Camera-type eye (tissue), 1 donor: ENCODE data around the gene ARHGEF11. TPM values are rescaled to one million over a fixed set of nuclear protein-coding genes. Genes with fewer than 3 reads are reported as not detected.

ENCODE experiments used
- total RNA-seq: library from RNA; depleted of rRNA; stranded (reverse); fragments of >200 nt; gene quantifications from one replicate; pipeline ENCODE4 v1.2.3, GENCODE V29; 2014

Gene ARHGEF11, protein sequence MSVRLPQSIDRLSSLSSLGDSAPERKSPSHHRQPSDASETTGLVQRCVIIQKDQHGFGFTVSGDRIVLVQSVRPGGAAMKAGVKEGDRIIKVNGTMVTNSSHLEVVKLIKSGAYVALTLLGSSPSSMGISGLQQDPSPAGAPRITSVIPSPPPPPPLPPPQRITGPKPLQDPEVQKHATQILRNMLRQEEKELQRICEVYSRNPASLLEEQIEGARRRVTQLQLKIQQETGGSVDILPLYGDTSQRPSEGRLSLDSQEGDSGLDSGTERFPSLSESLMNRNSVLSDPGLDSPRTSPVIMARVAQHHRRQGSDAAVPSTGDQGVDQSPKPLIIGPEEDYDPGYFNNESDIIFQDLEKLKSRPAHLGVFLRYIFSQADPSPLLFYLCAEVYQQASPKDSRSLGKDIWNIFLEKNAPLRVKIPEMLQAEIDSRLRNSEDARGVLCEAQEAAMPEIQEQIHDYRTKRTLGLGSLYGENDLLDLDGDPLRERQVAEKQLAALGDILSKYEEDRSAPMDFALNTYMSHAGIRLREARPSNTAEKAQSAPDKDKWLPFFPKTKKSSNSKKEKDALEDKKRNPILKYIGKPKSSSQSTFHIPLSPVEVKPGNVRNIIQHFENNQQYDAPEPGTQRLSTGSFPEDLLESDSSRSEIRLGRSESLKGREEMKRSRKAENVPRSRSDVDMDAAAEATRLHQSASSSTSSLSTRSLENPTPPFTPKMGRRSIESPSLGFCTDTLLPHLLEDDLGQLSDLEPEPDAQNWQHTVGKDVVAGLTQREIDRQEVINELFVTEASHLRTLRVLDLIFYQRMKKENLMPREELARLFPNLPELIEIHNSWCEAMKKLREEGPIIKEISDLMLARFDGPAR (N-terminal part only)
- 49.9 TPM for total RNA-seq

GRCh38 chr1:157045250-157046218 is at the start of gene ARHGEF11:
Gene ARHGEF11, minus strand, starts transcription at chr1:157045742. Its CDS starts 1,412 bp downstream, at chr1:157044330.

DNA sequence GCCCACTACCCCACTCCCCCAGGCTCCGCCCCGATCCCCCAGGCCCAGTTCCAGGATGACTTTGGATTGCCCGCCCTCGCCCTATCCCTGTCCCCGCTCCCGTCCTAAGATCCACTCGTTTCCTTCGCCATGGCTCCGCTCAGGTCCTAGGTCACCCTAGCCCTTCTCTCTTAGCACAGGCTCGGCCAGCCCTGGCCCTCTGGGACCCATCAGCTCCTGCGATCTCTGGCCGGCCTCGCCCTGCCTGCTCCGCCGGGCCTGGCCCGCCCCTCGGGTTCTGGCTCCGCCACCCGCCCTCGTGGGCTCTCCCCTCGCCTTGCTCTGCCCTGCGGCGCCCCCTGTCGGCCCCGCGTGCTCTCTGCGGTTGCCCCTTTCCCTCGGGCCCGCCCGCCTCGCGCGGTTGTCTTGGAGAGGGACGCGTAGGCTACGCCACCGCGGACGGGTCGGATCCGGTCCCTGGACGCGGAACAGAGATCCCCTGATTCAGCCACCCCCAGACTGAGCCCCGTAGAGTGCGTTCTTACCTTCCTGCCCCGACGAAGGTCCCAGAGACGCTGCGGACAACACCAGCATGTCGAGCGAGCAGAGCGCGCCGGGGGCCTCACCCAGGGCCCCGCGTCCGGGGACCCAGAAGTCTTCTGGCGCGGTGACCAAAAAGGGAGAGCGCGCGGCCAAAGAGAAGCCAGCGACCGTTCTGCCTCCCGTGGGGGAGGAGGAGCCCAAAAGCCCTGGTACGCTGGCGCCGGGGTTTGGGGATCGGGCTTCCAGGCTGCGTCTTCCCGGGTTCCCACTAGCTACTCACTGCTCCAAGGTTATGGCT is 125.1 kb downstream of the ARHGEF11 start, which contains the start of gene LRRC71:
Gene LRRC71, plus strand, starts transcription at position 400 of the 820 bp plus-strand sequence. Its CDS starts 172 bp downstream, at position 572.

GRCh38 chr1:156893048-156893953 is 152.2 kb downstream of the ARHGEF11 start, which contains the start of gene PEAR1:
Gene PEAR1, plus strand, starts transcription at chr1:156893718. Its CDS starts 10,209 bp downstream, at chr1:156903927.

Other genes with a start within 250 kb of the ARHGEF11 start
- gene SH2D2A, start 228.9 kb downstream of the ARHGEF11 start, total RNA-seq, result 0.27 TPM
- gene INSRR, start 186.6 kb downstream of the ARHGEF11 start, total RNA-seq, result 0.22 TPM
- 3.4 TPM for gene NTRK1, start 184.9 kb downstream of the ARHGEF11 start, total RNA-seq
- gene PEAR1, start 152.0 kb downstream of the ARHGEF11 start, total RNA-seq, result 13.7 TPM
- not detected for gene LRRC71, start 125.1 kb downstream of the ARHGEF11 start, total RNA-seq
- not detected for gene ETV3L, start 54.1 kb upstream of the ARHGEF11 start, total RNA-seq
- 24.2 TPM for gene ETV3, start 92.7 kb upstream of the ARHGEF11 start, total RNA-seq